Glutamatergic neuron (in vitro differentiated cells): ENCODE measurements around the gene GGA2. TPM values are rescaled to one million over a fixed set of nuclear protein-coding genes. Genes with fewer than 3 reads are reported as not detected.
"Not testable (repeated sequence)": the region's sequence is repeated elsewhere in the genome, so short reads cannot be mapped to it uniquely, and the experiment has no call there.

Source experiments
- DNase-seq: peaks from one replicate; pipeline ENCODE4 v3.0.0; 2022
- H3K27ac Mint-ChIP-seq: one replicate; pipeline ENCODE4 v1.8.0; 2020; ENCODE audit warnings: mild to moderate bottlenecking, mixed read lengths, inconsistent platforms; ENCODE audit not compliant: unreplicated experiment
- H3K27me3 Mint-ChIP-seq: one replicate; pipeline ENCODE4 v1.8.0; 2020; ENCODE audit warnings: mild to moderate bottlenecking, moderate library complexity, mixed read lengths, inconsistent platforms; ENCODE audit not compliant: unreplicated experiment
- H3K36me3 Mint-ChIP-seq: one replicate; pipeline ENCODE4 v1.8.0; 2020; ENCODE audit warnings: mild to moderate bottlenecking, mixed read lengths, inconsistent platforms; ENCODE audit not compliant: unreplicated experiment
- H3K4me1 Mint-ChIP-seq: one replicate; pipeline ENCODE4 v1.8.0; 2020; ENCODE audit warnings: mild to moderate bottlenecking, low read depth, mixed read lengths, inconsistent platforms; ENCODE audit not compliant: unreplicated experiment
- H3K4me3 Mint-ChIP-seq: one replicate; pipeline ENCODE4 v1.8.0; 2020; ENCODE audit warnings: mild to moderate bottlenecking, mixed read lengths, inconsistent platforms; ENCODE audit not compliant: unreplicated experiment
- H3K9me3 Mint-ChIP-seq: one replicate; pipeline ENCODE4 v1.8.0; 2020; ENCODE audit warnings: mild to moderate bottlenecking, moderate library complexity, mixed read lengths, inconsistent platforms; ENCODE audit not compliant: unreplicated experiment
- total RNA-seq: library from RNA; stranded (reverse); fragmentation: NEBNext Ultra II Directional; extraction: Animal tissue kit (Norgen Biotek cat#: 25700); gene quantifications from one replicate; pipeline ENCODE4 v1.2.1, GENCODE V29; 2021; ENCODE audit not compliant: unreplicated experiment
- TF ChIP-seq, protein P1 (sequence below): fragments of 200-600 bp; sonication (generic); IDR thresholded peaks from one replicate; pipeline ENCODE4 v1.5.0; 2021; ENCODE audit not compliant: partially characterized antibody, unreplicated experiment

Gene GGA2
- total RNA-seq, 1 donor from 2014 or later: 51.6 TPM

DNA sequence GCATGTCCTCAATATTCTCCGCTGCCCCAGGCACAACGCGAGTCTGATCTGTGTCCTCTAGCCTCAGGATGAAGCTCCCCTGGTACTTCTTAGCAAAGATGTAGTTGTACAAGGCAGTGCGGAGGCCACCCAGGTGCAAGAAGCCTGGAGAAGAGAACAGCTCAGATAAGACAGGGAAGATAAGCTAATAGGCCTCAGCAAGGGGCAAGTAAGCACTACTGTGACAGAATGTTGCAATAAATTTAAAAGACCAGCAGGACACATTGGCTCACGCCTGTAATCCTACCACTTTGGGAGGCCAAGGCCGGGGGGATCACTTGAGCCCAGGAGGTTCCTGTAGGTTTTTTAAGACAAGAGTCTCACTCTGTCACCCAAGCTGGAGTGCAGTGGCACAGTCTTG, 41.9 kb upstream of the GGA2 start:
- TF ChIP-seq, protein P1, sequence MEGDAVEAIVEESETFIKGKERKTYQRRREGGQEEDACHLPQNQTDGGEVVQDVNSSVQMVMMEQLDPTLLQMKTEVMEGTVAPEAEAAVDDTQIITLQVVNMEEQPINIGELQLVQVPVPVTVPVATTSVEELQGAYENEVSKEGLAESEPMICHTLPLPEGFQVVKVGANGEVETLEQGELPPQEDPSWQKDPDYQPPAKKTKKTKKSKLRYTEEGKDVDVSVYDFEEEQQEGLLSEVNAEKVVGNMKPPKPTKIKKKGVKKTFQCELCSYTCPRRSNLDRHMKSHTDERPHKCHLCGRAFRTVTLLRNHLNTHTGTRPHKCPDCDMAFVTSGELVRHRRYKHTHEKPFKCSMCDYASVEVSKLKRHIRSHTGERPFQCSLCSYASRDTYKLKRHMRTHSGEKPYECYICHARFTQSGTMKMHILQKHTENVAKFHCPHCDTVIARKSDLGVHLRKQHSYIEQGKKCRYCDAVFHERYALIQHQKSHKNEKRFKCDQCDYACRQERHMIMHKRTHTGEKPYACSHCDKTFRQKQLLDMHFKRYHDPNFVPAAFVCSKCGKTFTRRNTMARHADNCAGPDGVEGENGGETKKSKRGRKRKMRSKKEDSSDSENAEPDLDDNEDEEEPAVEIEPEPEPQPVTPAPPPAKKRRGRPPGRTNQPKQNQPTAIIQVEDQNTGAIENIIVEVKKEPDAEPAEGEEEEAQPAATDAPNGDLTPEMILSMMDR: no peak
- H3K27me3 Mint-ChIP-seq: no peaks in the 10 kb centered on the region
- no peaks in the 10 kb centered on the region for H3K36me3 Mint-ChIP-seq
- H3K9me3 Mint-ChIP-seq: no peaks in the 10 kb centered on the region
- H3K4me1 Mint-ChIP-seq: no peaks in the 10 kb centered on the region
- no peak for DNase-seq
- no peak overlapping the region for H3K4me3 Mint-ChIP-seq
- H3K27ac Mint-ChIP-seq: no peak overlapping the region

DNA sequence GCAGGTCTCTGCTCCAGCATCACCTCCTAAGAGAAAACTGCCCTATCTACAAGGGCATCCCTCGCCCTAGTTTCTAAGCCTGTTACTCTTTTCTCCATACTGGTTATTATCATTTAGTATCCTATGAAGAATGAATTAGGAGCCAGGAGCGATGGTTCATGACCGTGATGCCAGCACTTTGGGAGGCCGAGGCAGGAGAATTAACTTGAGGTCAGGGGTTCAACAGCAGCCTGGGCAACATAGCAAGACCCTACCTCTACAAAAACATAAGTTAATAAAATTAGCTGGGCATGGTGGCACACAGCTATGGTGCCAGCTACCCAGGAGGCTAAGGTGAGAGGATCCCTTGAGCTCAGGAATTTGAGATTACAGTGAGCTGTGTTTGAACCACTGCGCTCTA, 39.6 kb upstream of the GGA2 start:
- Mint-ChIP-seq H3K4me3 (no peak overlapping the region), H3K27me3 (no peaks in the 10 kb centered on the region), H3K36me3 (no peaks in the 10 kb centered on the region), H3K4me1 (no peaks in the 10 kb centered on the region), H3K9me3 (no peaks in the 10 kb centered on the region), H3K27ac (no peak overlapping the region)
- TF ChIP-seq, protein P1: no peak
- DNase-seq: no peak

DNA sequence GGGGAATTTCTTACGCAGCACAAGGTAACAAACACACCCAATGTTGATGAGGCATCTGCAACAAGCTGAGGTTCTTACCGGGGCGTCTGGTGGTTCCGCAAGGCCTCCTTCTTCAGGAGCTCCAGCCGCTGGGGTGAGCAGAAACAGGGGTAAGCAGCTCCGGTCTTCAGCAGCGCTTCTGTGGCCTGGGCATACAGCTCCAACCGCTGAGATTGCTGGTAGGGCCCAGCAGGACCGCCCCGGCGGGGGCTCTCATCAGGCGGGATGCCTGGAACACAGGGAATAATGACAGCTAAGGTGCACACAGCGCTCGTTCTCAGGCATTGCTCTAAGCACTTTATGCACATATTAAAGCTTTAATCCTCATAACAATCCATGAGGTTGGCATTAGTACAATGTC, 34.1 kb upstream of the GGA2 start:
- Mint-ChIP-seq H3K4me1 (no peaks in the 10 kb centered on the region), H3K27me3 (no peaks in the 10 kb centered on the region), H3K9me3 (no peaks in the 10 kb centered on the region), H3K36me3 (no peaks in the 10 kb centered on the region), H3K27ac (no peak overlapping the region), H3K4me3 (no peak overlapping the region)
- TF ChIP-seq, protein P1: no peak
- no peak for DNase-seq

DNA sequence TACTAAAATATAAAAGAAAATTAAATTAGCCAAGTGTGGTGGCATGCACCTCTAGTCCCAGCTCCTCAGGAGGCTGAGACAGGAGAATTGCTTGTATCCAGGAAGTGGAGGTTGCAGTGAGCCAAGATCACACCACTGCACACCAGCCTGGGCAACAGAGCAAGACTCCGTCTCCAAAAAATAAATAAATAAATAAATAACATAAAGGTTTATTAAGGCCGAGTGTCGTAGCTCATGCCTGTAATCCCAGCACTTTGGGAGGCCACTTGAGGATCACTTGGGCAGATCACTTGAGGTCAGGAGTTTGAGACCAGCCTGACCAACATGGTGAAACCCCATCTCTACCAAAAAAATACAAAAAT, 30.5 kb upstream of the GGA2 start:
- not testable (repeated sequence) for H3K4me1 Mint-ChIP-seq, H3K27me3 Mint-ChIP-seq, DNase-seq, H3K4me3 Mint-ChIP-seq, H3K36me3 Mint-ChIP-seq, H3K9me3 Mint-ChIP-seq, H3K27ac Mint-ChIP-seq

DNA sequence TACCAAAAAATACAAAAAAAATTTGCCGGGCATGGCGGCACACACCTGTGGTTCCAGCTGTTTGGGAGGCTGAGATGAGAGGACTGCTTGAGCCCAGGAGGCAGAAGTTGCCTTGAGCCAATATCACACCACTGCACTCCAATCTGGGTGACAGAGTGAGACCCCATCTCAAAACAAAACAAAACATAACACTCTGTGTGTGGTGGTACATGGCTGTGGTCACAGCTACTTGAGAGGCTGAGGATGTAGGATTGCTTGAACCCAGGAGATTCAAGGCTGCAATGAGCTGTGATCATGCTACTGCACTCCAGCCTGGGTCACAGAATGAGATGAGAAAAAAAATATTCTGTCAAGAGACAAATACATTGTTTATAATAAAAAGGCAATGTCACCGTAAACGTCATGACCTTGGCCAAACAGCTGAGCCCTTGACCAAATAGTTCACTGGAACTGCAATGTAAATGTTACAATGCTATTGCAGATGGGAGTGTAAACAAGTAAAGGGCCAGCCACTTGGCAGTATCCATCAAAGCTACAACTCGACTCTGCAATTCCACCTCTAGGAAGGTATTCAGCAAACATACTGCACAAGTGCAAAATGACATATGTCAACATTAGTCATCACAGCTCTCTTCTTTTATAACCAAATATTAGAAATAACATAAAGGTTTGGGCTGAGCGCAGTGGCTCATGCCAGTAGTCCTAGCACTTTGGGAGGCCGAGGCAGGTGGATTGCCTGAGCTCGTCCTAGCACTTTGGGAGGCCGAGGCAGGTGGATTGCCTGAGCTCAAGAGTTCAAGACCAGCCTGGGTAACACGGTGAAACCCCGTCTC, 29.9 kb upstream of the GGA2 start:
- TF ChIP-seq, protein P1: no peak
- Mint-ChIP-seq H3K36me3 (no peaks in the 10 kb centered on the region), H3K9me3 (no peaks in the 10 kb centered on the region), H3K27ac (no peak overlapping the region), H3K4me1 (no peaks in the 10 kb centered on the region), H3K27me3 (no peaks in the 10 kb centered on the region), H3K4me3 (no peak overlapping the region)
- no peak for DNase-seq
